NCI-H460 (cell line): Measurements from ENCODE around the gene HMX1. TPM values are rescaled to one million over a fixed set of nuclear protein-coding genes. Genes with fewer than 3 reads are reported as not detected.

Experiments
- DNase-seq: peaks from one replicate; pipeline ENCODE4 v3.0.0-alpha.2; 2016; ENCODE audit warnings: low read depth; ENCODE audit errors: extremely low read depth
- total RNA-seq: library from RNA; depleted of rRNA; stranded (reverse); fragments of >200 nt; shearing (Covaris generic); gene quantifications from 2 replicates; pipeline ENCODE4 v1.2.3, GENCODE V29; 2014

HMX1 gene
- total RNA-seq, 1 experiment from 2014 or later, result 0.20 TPM

- no peak for DNase-seq
These were observed 1.6 kb downstream of the HMX1 start for GRCh38 chr4:8869898-8870646.

- DNase-seq, result no peak
These were observed 2.4 kb downstream of the HMX1 start for GRCh38 chr4:8869002-8869897.

GRCh38 chr4:8868321-8869001 lies 3.2 kb downstream of the HMX1 start:
- no peak for DNase-seq

- DNase-seq, result no peak
These were observed 3.9 kb downstream of the HMX1 start for GRCh38 chr4:8867624-8868320.

GRCh38 chr4:8866828-8867623 lies 4.6 kb downstream of the HMX1 start:
- no peak for DNase-seq

GRCh38 chr4:8866421-8866820 lies 5.2 kb downstream of the HMX1 start:
- no peak for DNase-seq

GRCh38 chr4:8865681-8866310 lies 5.8 kb downstream of the HMX1 start:
- DNase-seq, result no peak

- DNase-seq, result no peak
These were observed 6.5 kb downstream of the HMX1 start for GRCh38 chr4:8864912-8865680.

GRCh38 chr4:8863686-8864682 lies 7.7 kb downstream of the HMX1 start:
- no peak for DNase-seq

- DNase-seq, result no peak
These were observed 8.6 kb downstream of the HMX1 start for GRCh38 chr4:8862800-8863685.

GRCh38 chr4:8862334-8862733 lies 9.3 kb downstream of the HMX1 start:
- no peak for DNase-seq

- no peak for DNase-seq
These were observed 9.9 kb downstream of the HMX1 start for GRCh38 chr4:8861576-8862295.

- no peak for DNase-seq
These were observed 10.6 kb downstream of the HMX1 start for GRCh38 chr4:8860892-8861575.

GRCh38 chr4:8860096-8860891 lies 11.3 kb downstream of the HMX1 start:
- DNase-seq, result no peak
